WTC11 (cell line): ENCODE measurements around the gene TRAPPC3.

Experiments
- CTCF ChIP-seq: fragments of 200-600 bp; IDR thresholded peaks from 2 replicates; pipeline ENCODE4 v1.8.0; 2022; ENCODE audit warnings: antibody characterized with exemption
- EMX1 ChIP-seq: fragments of 250-450 bp; sonication (Bioruptor Pico); IDR thresholded peaks from 2 replicates; pipeline ENCODE4 v1.8.0; 2021; ENCODE audit warnings: mild to moderate bottlenecking
- FOXJ3 ChIP-seq: sonication (generic); formaldehyde crosslinking; IDR thresholded peaks from 2 replicates; pipeline ENCODE4 v1.9.0; 2021; ENCODE audit warnings: missing genetic modification reagents, mild to moderate bottlenecking, borderline replicate concordance
- FOXK1 ChIP-seq: sonication (generic); formaldehyde crosslinking; IDR thresholded peaks from 2 replicates; pipeline ENCODE4 v1.8.0; 2022; ENCODE audit warnings: mild to moderate bottlenecking, moderate library complexity, missing genetic modification reagents
- GABPB1 ChIP-seq: sonication (generic); formaldehyde crosslinking; IDR thresholded peaks from 2 replicates; pipeline ENCODE4 v1.8.1; 2023; ENCODE audit warnings: mild to moderate bottlenecking, missing genetic modification reagents
- GRHL2 ChIP-seq: fragments of 250-450 bp; sonication (Bioruptor Pico); IDR thresholded peaks from 2 replicates; pipeline ENCODE4 v1.8.0; 2022; ENCODE audit warnings: mild to moderate bottlenecking, moderate library complexity; ENCODE audit not compliant: insufficient replicate concordance, severe bottlenecking
- NR1H2 ChIP-seq: sonication (generic); formaldehyde crosslinking; IDR thresholded peaks from 2 replicates; pipeline ENCODE4 v1.9.0; 2021; ENCODE audit warnings: mild to moderate bottlenecking, moderate library complexity, missing genetic modification reagents
- NR2C2 ChIP-seq: sonication (generic); formaldehyde crosslinking; IDR thresholded peaks from 2 replicates; pipeline ENCODE4 v1.8.0; 2022; ENCODE audit warnings: mild to moderate bottlenecking, missing genetic modification reagents
- SP1 ChIP-seq: sonication (generic); formaldehyde crosslinking; conservative IDR thresholded peaks from 2 replicates; pipeline ENCODE4 v1.8.1; 2022; ENCODE audit warnings: missing genetic modification reagents
- ZNF121 ChIP-seq: sonication (generic); formaldehyde crosslinking; IDR thresholded peaks from 2 replicates; pipeline ENCODE4 v1.8.0; 2023; ENCODE audit warnings: missing genetic modification reagents
- ZNF232 ChIP-seq: sonication (generic); formaldehyde crosslinking; IDR thresholded peaks from 2 replicates; pipeline ENCODE4 v1.8.0; 2022; ENCODE audit warnings: mild to moderate bottlenecking, missing genetic modification reagents
- ZNF317 ChIP-seq: sonication (generic); formaldehyde crosslinking; IDR thresholded peaks from 2 replicates; pipeline ENCODE4 v1.8.1; 2023; ENCODE audit warnings: low read depth, mild to moderate bottlenecking, moderate library complexity, missing genetic modification reagents, borderline replicate concordance
- TF ChIP-seq, protein P1 (sequence below): sonication (generic); formaldehyde crosslinking; IDR thresholded peaks from 2 replicates; pipeline ENCODE4 v1.8.0; 2023; ENCODE audit warnings: mild to moderate bottlenecking, missing genetic modification reagents

- TF ChIP-seq CTCF (no peak), NR2C2 (no peak), NR1H2 (CRISPR knock-in tag) (no peak), GRHL2 (no peak), FOXJ3 (CRISPR knock-in tag) (no peak), EMX1 (CRISPR knock-in tag) (no peak), ZNF317 (CRISPR knock-in tag) (no peak), SP1 (no peak), ZNF232 (no peak), FOXK1 (CRISPR knock-in tag) (no peak), ZNF121 (CRISPR knock-in tag) (no peak), GABPB1 (CRISPR knock-in tag) (no peak)
- TF ChIP-seq, protein P1, sequence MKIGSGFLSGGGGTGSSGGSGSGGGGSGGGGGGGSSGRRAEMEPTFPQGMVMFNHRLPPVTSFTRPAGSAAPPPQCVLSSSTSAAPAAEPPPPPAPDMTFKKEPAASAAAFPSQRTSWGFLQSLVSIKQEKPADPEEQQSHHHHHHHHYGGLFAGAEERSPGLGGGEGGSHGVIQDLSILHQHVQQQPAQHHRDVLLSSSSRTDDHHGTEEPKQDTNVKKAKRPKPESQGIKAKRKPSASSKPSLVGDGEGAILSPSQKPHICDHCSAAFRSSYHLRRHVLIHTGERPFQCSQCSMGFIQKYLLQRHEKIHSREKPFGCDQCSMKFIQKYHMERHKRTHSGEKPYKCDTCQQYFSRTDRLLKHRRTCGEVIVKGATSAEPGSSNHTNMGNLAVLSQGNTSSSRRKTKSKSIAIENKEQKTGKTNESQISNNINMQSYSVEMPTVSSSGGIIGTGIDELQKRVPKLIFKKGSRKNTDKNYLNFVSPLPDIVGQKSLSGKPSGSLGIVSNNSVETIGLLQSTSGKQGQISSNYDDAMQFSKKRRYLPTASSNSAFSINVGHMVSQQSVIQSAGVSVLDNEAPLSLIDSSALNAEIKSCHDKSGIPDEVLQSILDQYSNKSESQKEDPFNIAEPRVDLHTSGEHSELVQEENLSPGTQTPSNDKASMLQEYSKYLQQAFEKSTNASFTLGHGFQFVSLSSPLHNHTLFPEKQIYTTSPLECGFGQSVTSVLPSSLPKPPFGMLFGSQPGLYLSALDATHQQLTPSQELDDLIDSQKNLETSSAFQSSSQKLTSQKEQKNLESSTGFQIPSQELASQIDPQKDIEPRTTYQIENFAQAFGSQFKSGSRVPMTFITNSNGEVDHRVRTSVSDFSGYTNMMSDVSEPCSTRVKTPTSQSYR (CRISPR knock-in tag): no peak
Measured at GRCh38 chr1:36108314-36108713, 41.0 kb downstream of the TRAPPC3 start.
